ENCODE measurements around the gene SHISAL2A.

SHISAL2A gene

DNA sequence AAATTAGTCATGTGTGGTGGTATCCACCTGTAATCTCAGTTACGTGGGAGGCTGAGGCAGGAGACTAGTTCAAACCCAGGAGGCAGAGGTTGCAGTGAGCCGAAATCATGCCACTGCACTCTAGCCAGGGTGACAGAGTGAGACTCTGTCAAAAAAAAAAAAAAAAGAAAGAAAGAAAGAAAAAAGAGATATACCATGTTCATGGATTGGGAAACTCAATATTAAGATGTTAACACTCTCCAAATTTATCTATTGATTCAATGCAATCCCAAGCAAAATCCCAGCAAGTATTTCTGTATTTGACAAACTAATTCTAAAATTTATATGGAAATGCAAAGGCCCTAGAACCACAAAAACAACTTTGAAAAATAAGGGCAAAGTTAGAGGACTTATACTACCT is 11.0 kb upstream of the SHISAL2A start:
- no peak for DNase-seq (ENCODE audit: low read depth in 2 of 2)

DNA sequence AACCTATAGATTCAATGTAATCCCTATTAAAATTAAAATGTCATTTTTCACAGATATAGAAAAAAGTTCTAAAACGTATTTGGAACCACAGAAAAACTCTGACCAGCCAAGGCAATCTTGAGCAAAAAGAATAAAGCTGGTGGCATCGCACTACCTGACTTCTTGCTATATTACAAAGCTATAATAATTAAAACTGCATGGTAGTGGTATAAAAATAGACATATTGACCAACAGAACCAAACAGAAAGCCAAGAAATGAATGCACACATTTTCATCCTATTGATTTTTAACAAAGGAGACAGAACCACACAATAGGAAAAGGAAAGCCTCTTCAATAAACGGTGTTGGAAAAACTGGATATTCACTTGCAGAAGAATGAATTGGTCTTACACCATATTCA is 9.2 kb upstream of the SHISAL2A start:
- no peak for DNase-seq (ENCODE audit: low read depth in 2 of 2)

DNA sequence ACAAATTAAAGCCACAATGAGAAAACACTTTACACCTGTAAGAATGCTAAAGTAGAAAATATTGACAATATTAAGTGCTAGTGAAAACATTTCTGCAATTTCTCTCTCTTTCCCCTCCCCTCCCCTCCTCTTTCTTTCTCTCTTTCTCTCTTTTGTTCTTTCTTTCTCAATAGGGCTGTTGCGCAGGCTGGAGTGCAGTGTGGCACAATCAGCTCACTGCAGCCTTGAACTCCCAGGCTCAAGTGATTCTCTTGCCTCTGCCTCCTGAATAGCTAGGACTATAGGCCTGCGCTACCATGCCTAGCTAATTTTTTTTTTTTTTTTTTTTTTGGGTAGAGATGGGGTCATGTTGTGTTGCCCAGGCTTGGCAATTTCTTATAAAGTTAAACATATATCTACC is 5.9 kb upstream of the SHISAL2A start:
- DNase-seq (ENCODE audit: low read depth in 2 of 2), result no peak

DNA sequence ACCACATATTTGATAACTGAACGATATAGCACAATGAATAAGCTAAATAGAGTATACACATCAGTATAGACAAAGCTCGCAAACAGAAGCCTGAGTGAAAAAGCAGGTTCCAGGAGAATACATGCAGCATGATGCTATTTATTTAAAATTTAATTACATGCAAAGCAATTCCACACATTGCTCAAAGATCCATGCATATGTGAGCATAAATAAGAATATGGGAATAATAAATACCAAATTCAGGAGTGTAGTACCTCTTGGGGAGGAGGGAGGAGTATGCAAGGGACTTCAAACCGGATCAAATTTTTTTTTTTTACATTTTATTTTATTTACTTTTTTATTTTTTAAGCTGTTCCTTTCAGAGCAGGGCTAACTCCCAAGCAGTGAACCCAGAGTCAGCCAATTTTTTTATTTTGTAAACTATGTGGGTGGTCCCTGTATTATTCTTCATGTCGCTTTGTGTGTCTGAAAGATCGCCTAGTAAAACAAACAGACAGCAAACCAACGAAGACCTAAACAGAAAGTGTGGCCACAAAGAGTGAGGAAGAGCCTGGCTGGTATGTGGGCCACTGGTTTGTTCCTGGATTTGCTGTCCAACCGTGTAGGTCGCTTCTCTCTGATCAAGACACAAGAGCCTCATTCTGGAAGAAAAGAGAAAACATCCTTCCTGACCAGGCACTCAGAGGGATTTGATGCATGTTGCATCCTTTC is 4.2 kb upstream of the SHISAL2A start:
- no peak for DNase-seq (ENCODE audit: low read depth in 2 of 2)

DNA sequence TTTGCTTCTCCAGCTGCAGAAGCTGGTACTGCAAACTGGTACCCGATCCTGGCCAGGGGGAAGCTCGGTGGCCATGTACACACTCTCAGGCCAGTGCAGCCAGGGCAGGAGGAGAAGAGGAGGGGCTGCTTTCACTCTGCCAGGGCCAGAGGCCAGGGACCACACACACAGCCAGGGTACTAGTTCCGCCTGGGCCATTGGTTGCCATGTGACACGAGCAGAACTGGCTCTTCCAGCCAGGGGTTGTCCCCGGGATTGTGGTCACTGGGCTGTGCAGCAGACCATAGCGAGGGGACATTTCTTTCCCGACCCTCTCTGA is 3.7 kb upstream of the SHISAL2A start:
- no peak for DNase-seq (ENCODE audit: low read depth in 2 of 2)

DNA sequence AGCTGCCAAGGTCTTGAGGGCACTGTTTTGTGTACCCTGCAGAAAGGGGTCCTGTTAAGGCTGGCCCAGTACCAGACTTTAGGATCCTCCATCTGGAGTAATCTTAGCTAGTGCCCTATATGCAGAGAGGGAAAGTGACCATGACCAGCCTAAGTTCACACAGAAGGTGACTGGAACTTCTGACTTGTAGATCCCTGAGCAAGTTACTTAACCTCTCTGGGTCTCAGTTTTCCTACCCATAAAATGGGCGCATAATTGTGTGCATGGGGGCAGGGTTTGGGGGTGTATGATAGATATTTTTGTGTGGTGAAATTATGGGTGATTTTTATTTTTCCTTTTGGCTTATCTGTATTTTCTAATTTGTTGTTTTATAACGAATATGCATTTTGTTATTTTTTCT is 3.3 kb upstream of the SHISAL2A start:
- DNase-seq (ENCODE audit: low read depth in 2 of 2), result no peak

DNA sequence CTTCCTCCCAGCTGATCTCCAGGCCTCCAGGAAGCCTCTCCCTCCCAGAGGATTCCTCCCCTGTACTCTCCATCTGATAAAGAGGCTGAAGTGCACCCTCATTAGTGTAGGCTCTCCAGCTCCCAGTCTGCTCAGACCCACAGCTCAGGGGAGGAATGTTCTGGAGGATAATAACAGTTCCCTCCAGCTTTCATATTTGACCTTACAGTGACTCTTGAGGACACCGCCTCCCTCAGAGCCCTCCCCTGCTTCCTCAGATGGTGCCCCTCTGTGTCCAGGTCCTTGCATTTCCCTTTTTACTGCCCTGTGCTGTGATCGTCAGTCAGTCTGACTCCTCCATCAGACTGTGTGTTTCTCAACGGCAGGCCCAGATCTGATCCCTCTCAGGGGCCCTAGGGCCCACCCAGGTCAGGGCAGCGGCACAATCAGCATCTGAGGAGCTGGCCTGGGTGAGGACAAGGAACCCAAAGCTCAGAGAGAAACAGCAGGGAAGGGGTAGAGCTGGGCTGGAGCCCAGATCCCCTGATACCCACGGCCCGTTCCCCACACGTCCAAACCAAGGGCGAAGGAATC is 1.1 kb upstream of the SHISAL2A start:
- DNase-seq (ENCODE audit: low read depth in 2 of 2), result no peak

DNA sequence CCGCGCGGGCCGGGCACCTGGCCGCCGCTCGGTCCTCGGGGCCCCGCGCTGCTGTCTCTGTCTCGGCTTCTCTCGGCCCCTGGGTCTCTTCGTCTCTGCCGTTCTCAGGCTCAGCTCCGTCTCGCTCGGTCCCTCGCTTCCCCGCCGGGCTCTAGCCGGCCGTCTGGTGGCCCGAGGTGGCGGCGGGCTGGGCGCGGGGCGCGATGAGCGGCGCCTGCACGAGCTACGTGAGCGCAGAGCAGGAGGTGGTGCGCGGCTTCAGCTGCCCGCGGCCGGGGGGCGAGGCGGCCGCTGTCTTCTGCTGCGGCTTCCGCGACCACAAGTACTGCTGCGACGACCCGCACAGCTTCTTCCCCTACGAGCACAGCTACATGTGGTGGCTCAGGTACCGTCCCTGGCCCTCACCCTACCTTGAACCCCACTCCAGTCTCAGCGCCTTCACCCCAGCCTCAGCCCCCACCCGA is 355 bp downstream of the SHISAL2A start:
- no peak for DNase-seq (ENCODE audit: low read depth in 2 of 2)

DNA sequence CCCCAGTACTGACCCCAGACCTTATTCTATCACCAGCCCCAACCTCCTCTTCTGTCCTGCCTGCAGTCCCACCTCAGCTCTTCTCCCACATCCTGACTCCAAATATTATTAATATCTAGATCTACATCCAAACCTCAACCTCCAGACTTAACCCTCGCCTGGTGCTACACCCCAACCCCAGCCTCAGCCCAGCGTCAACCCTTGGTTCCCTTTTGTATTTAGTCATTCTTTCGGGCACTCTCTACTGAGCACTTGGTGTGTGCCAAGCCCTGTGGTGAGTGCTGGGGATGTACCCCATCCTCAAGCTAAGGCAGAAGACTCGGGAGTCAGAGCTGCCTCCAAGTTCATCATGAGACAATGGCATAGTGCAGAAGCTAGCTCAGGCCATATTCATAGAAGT is 1.1 kb downstream of the SHISAL2A start:
- no peak for DNase-seq (ENCODE audit: low read depth in 2 of 2)

DNA sequence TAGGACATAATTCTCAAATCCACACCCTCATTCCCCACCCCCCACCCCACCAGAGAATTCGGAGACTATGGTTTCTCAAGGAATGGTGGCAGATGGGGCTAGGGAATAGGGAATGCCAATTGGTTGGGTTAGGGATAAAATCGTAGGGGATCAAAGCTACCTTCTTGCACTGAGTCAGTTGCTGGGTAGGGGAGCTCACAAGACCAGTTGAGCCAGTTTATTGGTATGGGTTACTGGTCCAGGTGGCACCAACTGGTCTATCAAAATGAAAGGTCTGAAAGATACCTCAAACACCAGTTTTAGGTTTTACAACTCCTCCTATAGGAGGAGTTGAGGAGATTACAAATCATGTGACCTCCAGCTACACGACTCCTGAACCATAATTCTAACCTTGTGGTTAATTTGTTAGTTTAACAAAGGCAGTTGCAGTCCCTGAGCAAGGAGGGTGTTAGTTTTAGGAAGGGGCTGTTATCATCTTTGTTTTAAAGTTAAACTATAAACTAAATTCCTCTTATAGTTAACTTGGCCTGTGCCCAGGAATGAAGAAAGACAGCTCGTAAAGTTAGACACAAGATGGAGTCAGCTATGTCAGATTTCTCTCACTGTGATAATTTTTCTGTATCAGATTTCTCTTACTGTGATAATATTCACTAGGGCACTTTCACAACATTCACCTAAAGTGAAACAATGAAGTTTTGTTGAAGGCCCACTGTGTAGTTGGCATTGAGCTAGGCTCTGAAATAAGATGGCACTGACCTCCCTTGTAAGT is 2.5 kb downstream of the SHISAL2A start:
- no peak for DNase-seq (ENCODE audit: low read depth in 2 of 2)

DNA sequence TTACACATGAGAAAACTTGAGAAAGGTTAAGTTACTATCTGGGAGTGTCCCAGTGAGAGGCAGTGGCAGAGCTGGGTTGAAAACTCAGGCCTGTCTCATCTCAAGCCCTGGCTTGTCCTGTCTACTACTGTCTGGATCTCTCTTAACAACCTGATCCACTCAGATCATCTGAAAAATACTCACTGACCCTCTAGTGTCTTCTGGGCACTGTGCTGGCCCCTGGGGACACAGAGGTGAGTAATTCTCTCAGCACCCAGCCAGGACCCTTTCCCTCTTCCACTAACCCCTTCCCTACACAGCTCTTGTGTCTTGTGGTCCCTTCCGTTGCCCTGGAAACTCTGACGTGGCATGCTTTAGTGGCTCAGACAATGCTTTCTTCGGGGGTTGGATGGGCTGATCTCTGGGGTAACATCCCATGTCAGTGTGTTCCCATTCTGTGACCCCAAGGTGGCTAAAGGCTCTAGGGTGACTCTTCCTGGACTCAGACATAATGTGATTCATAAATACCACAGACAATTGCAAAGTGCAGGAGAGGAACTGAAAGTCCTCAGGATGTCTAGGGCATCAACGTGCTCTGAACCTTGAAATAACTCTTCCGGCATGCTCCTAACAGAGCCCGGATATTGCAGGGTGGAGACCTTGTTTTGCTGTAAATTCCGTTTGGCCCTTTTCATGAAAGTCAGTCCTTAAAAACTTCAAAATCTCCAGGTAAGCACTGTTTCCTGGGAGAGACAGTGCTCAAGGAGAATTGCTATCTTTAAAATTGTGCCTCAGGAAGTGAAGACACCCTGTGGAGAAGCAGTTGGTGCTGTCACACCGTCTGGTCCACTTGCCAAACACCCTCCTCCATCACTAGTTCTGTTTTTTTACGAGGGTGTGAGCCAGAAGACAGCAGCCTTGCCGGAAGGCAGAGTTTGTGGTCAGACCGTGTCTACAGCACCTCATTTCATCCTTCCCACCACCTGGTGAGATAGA is 4.0 kb downstream of the SHISAL2A start:
- peak; percentile 53 to 60 for DNase-seq (ENCODE audit: low read depth in 2 of 2)

DNA sequence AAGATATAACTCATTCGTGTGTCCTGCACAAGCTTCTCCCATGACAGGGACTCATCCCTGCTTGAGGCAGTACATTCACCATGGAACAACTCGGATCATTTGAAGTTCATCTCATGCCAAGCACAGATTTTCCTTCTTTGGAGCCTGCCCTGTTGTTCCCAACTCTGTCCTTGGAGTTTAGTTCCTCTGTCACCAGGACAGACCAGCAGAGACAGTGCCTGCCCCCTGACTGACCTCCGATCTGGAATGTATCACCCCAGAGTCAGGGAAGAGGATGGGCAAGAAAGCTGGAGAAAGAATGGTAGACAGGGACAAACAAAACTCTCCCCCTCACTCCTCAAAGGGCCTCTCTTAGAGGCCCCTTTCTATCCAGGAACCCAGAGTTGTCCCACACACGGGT is 5.0 kb downstream of the SHISAL2A start:
- DNase-seq (ENCODE audit: low read depth in 2 of 2), result no peak

DNA sequence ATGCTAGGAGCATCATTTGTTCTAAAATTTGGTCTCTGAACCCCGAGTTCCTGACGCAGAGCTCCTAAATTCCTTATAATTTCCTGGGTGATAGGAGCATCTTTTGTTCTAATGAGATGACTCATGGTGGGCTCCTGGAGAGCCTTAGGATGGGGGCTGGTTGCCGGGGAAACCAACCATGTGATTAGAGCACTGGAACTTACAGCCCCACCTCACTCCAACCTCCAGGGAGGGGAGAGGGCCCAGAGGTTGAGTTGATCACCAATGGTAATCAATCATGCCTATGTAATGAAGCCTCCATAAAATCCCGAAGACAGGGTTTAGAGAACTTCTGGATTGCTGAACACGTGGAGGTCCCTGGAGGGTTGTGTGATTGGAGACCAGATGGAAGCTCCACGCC is 7.7 kb downstream of the SHISAL2A start:
- no peak for DNase-seq (ENCODE audit: low read depth in 2 of 2)

DNA sequence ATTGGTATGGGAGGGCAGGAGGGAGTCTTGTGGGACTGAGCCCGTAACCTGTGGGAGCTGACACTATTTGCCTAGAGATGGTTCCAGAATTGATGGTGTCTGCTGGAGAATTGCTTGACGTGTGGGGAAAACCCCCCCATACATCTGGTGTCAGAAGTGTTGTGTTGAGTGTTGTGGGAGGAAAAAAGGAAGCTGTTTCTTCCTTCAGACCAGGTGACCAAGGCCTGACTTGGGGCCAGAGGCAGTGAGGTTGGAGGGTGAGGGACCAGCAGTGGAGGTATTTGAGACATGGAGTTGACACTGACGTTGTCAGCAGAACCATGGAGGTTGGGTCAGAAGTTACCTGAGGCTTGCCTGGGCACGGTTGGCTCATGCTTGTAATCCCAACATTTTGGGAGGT is 8.3 kb downstream of the SHISAL2A start:
- DNase-seq (ENCODE audit: low read depth in 2 of 2), result no peak

DNA sequence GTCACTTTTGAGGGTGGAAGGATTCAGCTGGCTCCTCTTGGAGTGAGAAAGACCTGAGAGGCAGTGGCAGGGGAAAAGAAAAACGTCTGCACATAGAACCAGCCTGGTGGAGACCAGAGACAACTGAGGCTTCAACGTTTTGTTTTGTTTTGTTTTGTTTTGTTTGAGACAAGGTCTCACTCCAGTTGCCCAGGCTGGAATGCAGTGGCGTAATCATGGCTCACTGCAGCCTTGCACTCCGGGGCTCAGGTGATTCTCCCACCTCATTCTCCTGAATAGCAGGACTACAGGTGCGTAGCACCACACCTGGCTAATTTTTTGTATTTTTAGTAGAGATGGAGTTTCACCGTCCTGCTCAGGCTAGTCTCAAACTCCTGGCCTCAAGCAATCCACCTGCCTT is 12.3 kb downstream of the SHISAL2A start:
- no peak for DNase-seq (ENCODE audit: low read depth in 2 of 2)

DNA sequence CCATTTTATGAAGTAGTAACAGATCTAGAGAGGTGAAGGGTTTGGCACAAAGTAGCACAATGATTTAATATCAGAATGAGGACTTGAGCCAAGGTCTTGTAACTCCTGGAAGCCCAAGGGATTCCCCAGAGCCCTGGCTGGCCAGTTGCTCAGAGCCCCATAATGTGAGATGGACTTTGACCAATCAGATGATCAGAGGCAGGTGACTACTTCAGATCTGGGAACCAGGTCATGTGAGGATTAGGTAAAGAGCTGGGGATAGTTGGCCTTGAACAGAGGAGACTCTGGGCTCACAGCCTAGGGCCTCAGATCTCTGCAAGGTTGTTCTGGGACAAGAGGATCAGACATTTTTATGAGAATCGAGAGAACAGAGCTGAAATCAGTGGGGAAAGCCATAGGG is 18.9 kb downstream of the SHISAL2A start:
- DNase-seq (ENCODE audit: low read depth in 2 of 2), result no peak

DNA sequence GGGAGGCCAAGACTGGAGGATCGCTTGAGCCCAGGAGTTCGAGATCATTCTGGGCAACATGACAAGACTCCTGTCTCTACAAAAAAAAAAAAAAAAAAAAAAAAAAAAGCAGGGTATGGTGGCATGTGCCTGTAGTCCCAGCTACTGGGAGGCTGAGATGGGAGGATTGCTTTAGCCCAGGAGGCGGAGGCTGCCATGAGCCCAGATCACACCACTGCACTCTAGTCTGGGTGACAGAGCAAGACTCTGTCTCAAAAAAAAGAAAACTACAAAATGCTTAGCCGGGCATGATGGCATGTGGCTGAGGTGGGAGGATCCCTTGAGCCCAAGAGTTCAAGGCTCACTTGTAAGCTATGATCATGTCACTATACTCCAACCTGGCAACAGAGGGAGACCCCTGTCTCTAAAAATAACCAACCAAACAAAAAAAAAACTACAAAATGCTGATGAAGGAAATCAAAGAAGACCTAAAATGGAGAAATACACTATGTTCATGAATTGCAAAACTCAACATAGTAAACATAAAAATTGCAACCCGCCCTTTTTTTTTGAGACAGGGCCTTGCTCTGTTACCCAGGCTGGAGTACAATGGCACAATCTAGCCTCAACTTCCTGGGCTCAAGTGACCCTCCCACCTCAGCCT is 20.4 kb downstream of the SHISAL2A start:
- no peak for DNase-seq (ENCODE audit: low read depth in 2 of 2)

DNA sequence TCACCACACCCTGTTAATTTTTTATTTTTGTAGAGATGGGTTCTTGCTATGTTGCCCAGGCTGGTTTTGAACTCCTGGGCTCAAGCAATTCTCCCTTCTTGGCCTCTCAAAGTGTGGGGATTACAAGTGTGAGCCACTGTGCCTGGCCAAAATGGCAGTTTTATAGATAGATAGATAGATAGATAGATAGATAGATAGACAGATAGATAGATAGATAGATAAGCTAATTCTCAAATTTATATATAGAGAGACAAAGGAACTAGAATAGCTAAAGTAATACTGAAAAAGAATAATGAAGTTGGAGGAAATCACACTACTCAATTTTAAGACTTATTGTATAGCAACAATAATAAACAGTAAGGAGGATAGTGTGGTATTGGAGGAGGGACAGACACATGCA is 21.1 kb downstream of the SHISAL2A start:
- DNase-seq (ENCODE audit: low read depth in 2 of 2), result no peak

DNA sequence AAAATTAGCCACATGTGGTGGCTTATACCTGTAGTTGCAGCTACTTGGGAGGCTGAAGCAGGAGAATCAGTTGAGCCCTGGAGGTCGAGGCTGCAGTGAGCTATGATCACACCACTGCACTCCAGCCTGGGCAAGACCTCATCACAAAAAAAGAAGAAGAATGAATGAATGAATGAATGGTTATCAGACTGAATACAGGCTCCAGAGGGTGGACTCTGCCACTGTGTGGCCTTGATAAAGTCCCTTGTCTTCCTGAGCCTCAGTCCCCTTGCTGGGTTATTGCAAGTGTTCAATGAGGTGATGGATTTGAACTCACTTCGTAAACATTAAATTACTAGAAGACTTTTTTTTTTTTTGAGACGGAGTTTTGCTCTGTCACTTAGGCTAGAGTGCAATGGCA is 24.7 kb downstream of the SHISAL2A start:
- no peak for DNase-seq (ENCODE audit: low read depth in 2 of 2)

DNA sequence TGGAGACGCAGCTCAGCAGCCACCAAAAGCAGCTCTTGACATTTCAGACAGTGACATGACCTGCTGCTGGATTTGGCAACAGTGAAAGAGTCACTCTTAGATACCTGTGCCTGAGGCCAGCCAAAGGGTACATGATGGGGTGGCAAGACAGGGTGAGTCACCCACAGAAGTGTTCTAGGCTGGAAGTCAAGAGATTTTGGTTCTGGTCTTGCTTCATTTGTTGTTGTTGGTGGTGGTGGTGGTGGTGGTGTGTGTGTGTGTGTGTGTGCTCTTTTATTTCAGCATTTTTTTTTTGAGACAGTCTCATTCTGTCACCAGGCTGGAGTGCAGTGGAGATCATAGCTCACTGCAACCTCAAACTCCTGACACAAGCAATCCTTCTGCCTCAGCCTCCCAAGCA is 25.8 kb downstream of the SHISAL2A start:
- peak in 1 of 2 donors; percentile 35 for DNase-seq (ENCODE audit: low read depth in 2 of 2)

DNA sequence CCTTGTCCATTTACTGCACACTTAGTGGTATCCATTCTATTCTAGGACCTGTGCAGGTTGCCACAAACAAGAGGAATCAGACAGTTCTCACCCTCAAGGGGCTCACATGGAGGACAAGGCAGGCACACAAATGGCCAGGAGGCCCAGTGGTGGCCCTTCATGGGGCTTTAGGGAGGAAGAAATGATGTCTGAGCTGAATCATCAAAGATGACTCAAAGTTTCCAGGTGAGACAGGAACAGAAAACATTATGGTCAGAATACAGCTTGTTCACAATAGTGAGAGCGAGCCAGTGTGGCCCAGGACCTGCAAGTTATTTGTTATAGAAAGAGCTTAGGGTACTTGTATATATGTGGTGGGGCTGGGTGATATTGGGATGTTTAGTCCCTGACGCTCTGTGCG is 26.4 kb downstream of the SHISAL2A start:
- DNase-seq (ENCODE audit: low read depth in 2 of 2), result no peak

Data from stimulated activated CD8-positive, alpha-beta memory T cell treated with anti-CD3 and anti-CD28 coated beads, Interleukin-15, amount 100 ng/mL, for 48 hours (primary cell).